SKM-1 (cell line): ENCODE results near the gene DLG2.

Experiments used
- DNase-seq: peaks from one replicate; lab custom pipeline; 2025; ENCODE audit not compliant: unreplicated experiment; lab: John Stamatoyannopoulos, UW

The DLG2 gene

DNA sequence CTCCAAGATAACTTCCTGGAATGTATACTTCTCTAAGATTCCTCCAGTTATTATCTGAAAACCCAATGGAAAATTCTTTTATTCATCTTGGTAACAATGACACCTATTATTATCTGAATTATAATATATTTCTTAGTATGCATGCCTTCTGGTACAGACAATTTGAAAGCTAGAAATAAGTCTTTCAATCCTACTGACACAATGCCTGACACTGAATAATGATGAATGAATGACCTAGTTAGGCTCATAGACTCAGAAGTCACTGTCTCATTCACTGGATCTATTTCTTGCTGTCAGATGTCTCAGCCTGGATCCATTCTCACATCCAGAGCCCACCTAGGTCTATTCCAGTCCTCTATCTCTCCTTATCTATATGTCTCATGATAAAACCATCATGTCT is 1214.3 kb downstream of the DLG2 start:
- no peak for DNase-seq

DNA sequence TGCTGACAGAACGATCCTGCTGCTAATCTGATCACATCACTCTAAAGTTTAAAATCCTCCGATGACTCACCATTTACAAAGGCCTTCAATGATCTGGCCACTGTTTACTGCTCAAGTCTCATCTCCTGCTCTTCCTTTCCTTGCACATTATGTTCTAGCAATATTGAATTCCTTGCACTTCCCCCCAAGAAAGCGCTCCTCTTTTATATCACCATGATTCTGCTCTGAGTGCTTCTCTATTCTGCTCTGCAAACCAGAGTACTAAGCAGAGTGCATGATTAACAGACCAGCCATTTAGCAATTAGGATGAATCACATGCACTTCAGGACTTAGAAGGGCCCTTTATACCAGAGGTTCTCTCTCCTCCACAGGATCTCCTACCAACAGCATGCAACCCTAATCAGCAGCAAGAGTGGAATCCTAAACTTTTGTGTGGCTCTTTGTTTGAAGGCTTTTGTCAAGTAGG is 1218.2 kb downstream of the DLG2 start:
- no peak for DNase-seq

DNA sequence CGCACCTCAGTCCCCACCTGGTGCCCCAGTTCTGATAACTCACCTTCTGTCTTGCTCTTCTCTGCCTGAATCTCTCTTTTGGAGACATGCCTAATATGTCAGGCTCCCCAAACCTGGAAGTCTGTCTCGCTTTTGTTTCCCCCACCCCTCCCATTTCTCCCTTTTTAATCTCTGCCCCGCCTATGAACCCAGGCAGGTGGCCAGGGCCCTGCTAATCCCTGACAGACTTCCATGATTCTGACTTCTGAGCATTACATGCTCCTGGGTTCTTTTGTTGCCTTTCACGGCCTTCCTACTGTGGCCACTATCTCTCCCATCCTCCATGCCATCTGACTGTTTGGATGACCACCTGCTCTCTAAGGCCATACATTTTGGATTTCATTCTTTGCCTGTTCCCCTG is 1220.1 kb downstream of the DLG2 start:
- DNase-seq, result no peak

GRCh38 chr11:84398017-84398626 is 1229.0 kb downstream of the DLG2 start:
- no peak for DNase-seq

- no peak for DNase-seq
Observed at GRCh38 chr11:84396521-84396920, 1230.6 kb downstream of the DLG2 start.

GRCh38 chr11:84390441-84391078 is 1236.6 kb downstream of the DLG2 start:
- DNase-seq, result no peak

DNA sequence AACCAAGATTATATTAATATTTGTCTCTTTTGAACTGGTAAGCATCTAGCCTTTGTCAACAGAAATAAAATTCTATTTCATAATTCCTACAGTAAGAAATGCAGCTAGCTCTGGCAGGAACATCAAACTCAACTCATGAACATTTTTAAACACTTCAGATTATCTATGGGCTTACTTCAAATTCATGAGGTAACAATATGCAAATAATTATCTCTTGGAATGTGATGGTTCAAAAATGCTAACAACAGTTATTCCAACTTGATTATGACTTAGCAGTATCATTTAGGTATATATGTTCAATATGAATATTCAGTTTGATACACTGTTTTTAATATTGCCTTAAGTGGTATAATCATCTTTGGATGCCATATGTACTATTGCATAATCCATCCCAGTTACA is 1237.4 kb downstream of the DLG2 start:
- DNase-seq, result no peak

DNA sequence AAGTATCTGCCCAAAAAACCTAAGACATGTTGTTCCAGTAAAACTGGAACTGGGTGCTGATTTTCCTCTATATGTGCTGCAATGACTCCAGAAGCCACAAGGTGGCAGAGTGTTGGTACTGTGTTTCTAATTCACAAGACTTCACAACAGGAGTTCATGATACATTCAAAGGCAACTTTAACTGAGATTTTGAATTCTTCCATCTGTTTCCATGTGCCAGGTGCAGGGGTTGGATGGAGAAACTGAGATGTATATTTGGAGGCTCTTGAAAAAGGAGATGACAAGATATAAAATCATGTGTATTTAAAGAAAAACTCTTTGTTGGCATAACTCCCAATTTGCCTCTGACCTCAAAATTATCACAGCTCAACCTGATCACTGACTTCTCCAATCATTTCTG is 1242.4 kb downstream of the DLG2 start:
- DNase-seq, result peak; percentile 36

DNA sequence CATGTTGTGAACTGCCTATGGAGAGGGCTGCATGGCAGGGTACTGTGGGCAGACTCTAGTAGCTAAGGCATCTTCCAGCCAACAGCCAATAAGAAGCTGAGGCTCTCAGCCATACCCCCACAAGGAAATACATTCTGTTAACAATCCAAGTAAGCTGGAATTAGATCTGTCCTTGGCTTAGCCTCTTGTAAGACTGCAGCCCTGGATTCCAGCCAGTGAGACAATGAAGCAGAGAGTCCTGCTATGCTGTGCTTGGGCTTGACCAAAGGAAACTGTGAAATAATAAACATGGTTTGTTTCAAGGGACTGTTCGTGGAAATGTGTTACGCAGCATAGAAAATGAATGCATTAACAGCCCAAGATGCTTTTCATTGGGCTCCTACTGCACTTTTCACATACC is 1243.6 kb downstream of the DLG2 start:
- no peak for DNase-seq

DNA sequence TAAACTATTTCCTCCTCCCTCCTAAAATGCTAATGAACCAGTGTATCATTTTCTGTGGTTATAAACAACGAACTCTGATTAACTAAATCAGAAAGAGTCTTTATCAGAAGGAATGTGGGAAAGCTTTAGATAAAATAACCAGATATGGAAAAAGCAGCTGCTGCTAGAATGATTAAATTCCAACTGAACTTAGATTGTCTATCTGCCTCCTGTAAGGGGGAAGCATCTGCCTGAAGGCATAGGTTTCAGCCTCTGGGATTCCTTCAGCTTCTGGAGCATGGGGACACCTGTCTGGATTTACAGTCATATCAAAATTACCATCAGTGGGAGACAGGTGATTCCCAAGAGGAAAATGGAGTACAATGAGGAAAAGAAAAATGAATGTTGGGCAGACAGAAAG is 1245.5 kb downstream of the DLG2 start:
- no peak for DNase-seq

DNA sequence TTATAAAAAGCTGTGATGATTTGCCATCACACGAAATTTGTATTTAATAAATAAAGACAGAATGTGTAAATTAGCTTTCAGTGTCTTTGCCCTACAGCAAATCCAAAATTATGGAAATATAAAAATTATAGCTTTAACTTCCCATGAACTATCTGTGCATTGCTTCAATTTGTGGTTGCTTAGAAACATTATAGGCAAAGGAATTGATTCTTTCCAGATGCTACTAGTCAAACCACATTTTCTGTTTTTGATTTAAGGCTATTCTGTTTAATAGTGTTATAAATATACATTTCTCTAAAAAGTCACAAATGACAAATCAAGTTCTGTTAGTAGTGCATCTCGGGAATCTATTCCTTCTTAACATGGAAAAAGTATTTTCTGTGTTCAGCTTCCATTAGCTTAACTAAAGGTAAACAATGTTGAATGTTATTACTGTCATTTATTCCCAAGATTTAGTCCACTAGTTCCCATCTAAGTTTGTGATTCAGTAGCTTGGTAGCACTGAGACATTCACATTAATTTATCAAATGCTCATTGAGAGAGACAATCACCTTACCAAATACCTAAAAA is 1254.7 kb downstream of the DLG2 start:
- no peak for DNase-seq

DNA sequence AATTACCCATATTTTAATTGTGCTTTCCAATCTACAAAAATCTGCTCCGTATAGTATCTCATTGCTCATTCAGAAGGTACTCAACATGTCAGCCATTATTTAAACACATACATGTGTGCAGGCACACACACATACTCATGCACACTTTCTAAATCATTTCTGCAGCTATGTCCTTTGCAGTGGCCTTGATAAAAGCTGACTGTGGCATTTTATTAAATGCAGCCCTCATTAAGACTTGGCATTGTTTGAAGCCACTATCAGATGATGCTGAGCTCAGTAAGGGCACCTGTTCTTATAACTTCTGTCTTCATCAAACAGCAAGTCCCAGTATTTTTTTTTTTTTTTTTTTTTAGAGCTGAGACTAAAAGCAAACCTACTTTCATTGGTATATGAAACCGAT is 1269.1 kb downstream of the DLG2 start:
- DNase-seq, result no peak

GRCh38 chr11:84355911-84356310 is 1271.2 kb downstream of the DLG2 start:
- no peak for DNase-seq

GRCh38 chr11:84345597-84345996 is 1281.5 kb downstream of the DLG2 start:
- no peak for DNase-seq

DNA sequence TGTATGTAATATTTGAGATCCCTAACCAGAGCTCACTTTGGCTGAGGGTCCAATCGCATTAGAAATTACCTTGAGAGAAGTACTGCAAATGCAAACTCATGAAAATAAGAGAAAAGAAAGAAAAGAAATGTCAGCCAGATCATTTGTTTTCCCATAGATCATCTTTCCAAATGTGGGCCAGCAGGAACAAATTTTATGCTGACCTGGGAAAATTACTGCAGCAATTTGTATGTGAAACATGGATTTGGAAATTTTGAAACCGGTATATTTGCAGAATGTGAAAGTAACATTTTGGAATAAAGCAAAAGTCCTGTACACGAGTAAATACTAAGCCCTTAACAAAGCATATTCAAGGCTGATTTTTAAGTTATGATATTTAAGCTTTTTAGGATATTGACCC is 1282.1 kb downstream of the DLG2 start:
- no peak for DNase-seq

DNA sequence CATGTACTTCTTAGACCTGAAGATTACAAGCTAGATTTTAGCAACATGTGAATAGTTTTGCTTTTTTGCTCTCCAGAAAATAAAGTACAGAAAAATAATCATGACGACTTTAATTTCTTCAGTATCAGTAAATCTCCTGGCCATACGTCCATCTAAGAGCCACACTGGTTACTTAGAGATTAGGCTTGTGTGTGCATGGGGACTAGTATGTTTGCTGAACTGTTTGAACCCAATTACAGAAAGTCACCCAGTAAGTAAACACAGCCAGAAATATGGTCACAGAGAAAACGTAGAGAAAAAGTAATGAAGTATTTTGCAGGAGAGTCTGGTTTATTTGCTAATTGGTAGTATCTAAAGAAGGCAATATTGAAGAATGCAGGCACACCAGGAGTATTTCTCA is 1287.3 kb downstream of the DLG2 start:
- DNase-seq, result no peak

DNA sequence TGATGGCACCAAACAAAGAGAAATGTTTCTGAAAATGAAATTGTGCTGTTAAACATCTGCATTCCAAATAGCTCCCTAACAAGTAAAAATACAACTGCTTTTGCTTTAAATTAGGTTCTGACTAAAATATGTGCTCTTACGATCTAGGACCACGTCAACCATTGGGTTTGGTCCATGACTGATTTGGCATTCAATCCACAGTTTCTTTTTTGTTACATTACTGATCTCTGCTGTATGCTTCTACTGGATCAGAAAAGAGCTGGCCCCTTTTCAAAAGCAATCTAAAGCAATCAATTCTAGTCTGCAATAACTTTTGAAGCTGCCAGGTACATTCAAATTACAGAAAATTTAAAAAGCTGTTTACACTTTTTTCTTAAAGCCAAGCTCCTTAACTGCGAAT is 1293.9 kb downstream of the DLG2 start:
- no peak for DNase-seq

- no peak for DNase-seq
Observed at GRCh38 chr11:84322211-84322610, 1304.9 kb downstream of the DLG2 start.

DNA sequence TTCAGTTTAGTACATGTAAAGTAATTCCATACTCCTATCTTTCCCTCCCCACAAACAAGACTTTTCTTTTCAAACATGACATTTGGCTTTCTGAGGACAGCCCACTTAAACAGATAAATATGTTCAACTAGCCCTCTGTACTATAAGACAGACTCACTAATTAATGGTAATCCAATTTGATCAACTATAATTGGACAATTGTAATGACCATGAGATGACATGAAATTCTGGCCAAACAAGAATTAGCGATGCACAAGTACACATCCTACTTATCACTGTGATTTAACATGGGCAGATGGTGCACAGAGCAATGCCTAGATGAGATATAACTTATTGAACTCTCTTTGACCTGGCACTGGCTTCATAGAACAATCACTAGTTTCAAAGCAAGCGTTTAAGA is 1307.3 kb downstream of the DLG2 start:
- no peak for DNase-seq

GRCh38 chr11:84316866-84317555 is 1310.1 kb downstream of the DLG2 start:
- DNase-seq, result no peak

GRCh38 chr11:84313830-84314359 is 1313.2 kb downstream of the DLG2 start:
- DNase-seq, result no peak

DNA sequence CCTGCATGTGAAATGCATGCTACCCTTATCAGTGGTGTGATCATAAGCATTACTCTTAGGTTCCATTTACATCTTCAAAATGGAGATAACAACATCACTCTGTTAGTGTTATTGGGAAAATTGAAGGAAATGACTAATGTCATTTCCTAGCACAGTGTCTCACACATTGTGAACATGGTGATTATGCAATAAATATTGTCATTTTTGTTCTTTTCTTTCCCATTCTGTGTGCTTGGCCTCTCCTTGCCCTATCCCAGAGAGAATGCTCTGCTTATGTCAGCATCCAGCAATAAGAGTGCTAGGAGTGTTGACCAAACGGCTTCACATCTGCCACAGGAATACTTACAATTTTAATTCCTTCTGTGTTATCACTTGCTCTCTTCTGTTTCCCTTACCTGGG is 1316.9 kb downstream of the DLG2 start:
- DNase-seq, result no peak
